SK-N-DZ (cell line): ENCODE measurements around the gene MAPK8.

Experiments used
- DNase-seq: peaks from one replicate; pipeline ENCODE4 v3.0.0-alpha.2; 2015; ENCODE audit warnings: low spot score

Gene MAPK8

DNA sequence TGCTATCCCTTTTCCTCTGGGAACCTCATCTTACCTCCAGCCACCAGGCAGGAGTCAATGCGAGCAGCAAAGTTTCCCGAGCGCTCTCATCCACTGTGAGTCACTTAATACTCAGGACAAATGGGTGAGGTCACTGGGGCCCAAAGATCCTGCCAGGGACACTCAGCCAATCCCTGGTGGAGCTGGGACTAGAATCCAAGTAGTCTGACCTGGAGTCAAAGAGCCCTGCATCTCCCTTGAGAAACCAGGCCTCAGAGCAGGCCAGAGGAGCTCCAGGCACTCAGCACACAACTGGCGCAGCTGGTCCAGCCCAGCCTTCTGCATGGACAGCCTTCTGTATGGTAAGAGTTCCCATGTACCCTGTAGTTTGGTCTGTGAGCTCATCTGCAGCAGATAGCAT, 142.3 kb downstream of the MAPK8 start:
- no peak for DNase-seq

- DNase-seq: no peak
These were observed 143.2 kb downstream of the MAPK8 start for GRCh38 chr10:48449501-48450232.

- DNase-seq: no peak
These were observed 143.8 kb downstream of the MAPK8 start for GRCh38 chr10:48450233-48450740.

DNA sequence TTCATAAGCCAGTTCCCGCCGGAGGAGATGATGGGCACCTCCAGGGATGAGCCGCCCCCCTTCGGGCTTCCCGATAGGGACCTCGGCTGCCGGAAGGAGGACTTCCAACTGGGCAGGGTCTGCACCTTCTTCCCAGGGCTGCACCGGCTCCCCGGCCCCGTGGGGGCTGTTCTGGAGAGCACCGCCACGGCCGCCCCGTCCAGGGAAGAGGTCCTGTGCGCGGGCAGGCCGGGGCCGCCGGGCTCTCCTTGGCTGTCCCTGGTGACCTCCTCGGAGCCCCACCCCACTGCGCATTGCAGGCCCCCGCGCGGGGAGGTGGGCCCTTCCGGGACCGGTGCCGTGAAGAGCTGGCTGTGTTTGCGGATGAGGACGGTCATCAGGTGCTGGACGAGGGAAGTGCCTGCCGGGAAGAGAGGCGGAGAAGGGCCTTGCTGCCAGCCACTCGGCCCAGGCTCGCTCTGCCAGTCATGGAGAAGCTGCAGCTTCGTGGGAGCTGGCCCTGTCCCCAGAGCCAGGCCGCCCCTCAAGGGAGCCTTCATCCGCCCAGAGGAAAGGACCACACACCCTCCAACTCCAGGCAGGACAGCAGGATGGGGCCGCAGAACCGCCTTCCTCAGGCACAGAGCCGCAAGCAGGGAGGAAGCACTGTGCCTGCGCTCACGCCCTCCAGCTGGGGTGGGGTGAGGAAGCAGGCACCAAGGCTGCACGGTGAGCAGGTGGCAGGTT, 144.4 kb downstream of the MAPK8 start:
- DNase-seq: no peak

DNA sequence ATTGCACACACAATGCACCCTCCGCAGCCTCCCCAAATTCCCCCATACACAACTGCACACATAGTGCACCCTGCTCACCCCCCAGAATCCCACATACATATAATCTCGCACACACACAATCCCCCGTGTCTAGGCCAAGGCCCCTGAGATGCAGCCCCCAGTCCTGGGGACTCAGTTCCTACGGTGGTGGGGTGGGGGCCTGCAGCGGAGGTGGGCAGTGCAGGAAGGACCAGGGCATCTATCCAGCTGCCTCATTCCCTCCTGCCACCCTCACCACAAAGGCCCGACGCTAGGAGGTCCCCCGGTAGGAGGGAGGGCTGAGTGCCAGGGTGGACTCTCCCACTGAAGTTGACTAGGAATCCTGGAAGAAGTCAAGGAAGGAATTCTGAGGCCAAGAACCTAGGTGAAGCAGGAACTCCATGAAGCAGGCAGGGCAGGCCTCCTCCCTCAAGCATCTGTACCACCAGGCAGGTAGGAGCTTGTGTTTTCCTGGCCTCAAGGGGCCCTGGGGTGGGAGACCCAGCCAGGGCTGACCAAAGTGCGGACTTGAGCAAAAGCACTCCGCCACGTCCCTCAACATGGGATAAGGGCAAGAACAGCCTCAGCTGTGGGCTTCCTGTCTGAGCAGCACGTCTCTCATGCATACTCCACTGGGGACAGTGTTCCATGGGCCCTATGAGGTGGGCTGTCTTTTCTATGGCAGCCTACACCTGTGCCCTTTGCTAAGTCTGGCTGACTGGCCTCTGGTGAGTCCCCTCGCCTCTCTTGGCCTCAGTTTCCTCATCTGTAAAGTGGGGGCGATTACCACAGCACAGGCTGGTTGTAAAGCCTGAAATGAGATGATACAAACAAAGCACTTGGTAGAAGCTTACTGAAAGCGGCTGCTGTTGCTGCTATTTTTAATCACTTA, 145.7 kb downstream of the MAPK8 start:
- DNase-seq: no peak

DNA sequence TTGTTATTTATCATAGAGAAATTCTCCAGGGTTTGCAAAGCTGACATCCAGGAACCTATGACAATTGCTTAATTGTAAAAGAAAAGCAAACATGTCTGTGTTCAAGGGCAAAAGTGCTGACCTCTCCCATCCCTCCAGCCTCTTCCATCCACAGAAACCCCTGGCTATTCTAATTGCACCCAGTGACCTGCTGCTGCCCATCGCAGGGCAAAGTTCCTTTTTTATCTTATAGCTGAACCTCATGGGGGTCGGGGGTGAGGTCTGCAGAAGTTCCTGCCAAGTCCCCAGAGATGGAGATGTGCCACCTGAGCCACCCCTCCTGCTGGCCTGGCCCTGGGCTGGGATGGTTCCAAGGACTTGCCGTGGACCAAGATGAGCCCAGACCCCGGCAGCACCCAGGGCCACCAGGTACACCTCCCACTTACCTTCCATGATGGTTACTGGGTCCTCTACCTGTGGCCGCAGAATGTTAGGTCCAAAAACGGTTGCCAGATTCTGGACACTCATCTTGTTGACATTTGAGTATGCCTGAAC, 146.5 kb downstream of the MAPK8 start:
- no peak for DNase-seq

DNA sequence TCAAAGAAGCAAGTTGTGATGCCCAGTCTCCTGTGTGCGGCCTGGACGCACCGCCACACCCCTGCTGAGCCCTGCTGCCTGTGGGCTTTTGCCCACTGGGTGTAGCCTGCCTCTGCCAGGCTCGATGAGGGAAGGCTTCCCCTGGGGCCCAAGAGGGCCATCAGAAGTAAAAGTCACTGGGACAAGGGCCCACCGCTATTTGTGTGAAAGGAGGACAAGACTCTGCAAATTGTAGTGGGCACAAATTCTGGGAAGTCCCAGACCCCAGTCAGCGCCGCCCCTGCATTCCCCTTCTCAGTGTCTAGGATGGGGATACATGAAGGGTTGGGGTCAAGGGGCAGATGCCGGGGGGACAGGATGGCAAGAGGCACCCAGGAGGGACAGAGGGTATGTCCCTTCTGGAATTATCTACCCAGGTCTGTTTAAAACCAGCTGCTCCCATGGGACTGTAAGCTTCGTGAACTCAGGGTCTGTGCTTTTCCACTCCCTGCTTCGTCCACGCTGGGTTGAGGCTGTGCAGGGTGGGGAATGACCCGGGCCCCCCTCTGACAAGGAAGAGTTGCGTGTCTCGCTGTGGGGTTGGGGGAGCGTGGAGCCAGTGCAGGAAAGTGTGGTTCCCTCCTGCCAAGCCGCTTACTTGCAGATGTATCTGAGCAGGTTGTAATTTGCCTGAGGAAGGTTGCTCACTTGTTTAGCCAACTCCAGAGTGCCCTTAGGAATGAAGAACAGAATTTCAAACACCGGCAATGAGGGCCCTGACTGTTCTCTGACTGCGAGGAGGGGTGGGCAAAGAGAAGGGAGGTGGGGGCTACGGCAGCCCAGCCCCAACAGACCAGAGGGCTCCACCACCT, 147.2 kb downstream of the MAPK8 start:
- DNase-seq: no peak

- DNase-seq: no peak
These were observed 148.0 kb downstream of the MAPK8 start for GRCh38 chr10:48454302-48455054.

GRCh38 chr10:48455055-48455391, 148.5 kb downstream of the MAPK8 start:
- no peak for DNase-seq

DNA sequence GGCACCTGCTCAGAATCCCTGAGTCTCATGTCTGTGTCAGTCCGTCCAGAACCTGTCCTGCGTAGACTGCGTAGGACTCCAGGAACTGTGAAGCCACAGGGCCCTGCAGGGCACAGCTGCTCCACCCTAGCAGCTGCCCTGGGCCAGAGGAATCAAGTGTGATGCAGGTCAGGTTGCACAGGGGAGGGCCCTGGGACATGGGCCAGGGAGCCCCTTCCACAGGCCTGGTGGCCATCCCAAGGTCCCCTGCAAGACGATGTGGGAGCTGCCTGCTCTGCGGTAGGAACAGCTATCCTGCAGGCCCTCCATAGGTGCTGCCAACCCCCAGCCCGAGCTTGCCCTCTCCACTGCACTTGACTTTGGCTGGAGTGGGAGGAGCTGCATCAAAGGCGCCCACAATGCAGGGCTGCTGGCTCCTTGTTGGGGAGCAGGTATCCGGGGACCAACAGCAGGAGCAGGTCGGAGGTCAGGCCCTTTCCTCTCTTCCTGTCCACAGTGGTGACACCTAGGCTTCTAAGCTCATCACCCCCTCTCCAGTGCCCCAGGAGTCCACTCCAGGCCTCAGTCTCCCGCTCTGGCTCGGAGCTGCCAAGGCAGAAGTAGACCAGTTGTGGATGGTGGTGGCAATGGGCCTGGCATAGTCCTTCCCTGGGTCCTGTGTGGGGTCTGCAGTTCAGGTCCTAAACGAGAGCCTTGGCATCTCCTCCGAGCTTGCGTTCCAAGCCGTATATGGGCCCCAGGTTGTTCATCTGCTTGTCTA, 149.1 kb downstream of the MAPK8 start:
- DNase-seq: no peak

DNA sequence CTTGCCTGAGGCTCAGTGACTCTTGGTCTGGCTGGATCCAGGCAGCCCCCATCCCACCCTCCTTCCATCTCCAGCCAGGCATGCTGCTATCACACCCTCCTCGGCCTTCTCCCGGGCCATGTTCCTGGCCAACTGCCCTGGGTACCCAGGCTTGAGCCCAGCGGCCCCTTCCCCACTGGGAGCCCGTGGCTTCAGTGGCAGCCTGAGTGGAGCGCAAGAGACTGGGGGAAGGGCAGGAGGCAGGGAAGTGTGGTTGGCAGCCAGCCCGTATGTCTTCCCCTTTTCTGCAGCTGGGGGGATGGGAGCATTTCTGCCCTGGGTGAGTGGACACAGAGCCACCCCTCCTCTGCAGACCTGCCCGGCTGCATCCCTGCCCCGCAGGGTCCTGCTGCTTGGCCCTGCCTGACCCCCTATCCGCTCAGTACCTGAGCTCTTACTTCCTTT, 149.9 kb downstream of the MAPK8 start:
- DNase-seq: no peak

DNA sequence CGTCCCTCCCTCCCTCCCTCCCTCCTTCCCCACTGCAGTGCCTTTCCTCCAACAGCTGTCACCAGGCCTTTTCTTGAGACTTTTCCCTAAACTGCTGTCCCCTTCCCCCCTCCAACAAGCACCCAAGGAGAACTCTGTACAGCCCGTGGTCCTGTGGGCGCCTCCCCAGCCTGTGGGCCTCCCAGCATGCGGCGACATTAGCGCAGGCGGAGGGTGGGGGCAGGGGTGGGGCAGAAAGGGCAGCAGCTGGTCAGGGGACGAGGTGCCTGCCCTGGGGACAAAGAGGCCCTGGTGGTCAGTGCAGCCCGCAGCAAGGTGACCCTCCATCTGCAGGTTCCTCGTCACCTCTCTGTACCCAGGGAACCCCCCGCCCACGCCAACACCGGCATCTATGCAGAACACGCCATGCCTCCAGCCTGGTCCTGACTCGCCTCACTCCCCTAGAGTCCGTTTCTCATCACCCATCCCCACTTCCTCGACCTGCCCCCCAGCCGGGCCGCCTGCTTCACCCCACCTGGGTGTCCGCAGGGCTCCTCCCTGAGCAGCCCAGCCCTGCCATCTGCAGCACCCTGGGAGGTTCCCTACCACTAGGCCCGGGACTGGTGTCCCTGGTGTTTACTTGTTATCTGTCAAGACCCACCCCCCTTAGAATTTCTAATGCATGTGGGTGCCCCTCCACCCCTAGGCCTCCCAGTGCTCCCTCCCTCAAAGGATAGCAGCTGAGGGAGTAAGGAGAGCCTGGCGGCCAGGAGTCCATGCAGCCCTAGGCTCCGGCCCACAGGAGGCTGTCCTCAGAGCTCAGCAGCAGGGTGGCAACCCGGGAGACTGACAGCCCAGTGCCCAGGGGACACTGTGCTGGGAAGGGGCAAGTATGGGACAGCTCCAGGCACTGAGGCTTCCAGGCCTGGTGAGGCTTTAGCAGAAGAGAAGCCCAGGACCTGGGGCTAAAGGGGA, 150.6 kb downstream of the MAPK8 start:
- DNase-seq: no peak

- no peak for DNase-seq
These were observed 151.6 kb downstream of the MAPK8 start for GRCh38 chr10:48457949-48458661.

DNA sequence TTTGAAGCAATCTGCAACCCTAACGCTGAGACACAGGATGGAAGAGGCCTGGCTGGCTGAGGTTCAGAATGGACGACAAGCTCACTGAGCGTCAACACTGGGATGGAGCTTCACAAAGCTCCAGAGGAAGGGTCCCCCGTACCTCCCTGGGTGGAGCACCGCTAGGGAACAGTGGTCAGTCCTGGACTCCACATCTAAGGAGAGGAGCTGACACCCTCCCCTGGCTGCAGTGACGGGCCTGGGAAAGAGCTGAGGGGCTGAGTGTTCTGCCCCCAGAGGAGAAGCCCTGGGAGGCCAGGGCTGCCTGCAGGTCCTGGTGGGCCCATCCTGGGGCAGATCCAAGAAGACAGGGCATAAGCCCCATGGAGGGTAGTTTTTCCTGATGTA, 152.2 kb downstream of the MAPK8 start:
- no peak for DNase-seq

DNA sequence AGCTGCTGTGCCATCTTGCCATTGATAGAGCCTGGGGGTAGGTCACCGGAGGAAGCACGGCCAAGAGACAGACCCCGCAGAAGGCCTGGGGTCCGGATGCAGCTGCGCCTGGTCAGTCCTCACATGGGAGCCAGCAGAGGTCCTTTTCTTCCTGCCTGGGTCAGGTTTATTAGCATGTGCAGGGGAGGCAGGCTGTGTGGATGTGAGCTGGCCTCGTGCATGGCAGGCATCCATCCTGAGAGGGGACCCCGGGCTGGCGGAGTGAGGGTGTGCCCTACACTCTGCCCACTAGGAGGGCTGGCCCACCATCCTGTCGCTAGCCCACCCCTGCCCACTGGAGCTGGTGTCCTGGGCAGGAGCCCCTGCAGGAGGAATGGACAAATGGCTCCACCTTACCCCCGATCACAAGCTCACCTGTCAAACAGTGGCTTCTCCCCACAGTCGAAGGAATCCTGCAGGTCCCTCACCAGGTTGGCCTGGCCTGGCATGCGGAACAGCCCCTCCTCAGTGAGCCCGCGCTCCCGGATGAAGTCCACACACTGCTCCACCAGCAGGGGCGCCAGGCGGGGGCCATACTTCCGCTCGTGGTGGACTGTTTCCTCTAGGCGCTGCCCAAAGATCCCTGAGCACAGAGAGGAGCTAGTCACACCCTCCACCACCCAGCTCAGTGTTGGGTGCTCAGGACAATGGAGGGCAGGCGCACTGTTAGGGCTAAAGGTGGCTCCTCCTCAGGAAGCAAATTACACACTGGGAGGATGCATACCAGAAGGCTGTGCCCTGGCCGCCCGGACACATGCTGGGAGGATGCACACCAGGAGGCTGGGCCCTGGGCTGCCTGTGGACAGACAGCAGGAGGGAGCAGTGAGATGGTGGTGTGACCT, 153.0 kb downstream of the MAPK8 start:
- no peak for DNase-seq

- no peak for DNase-seq
These were observed 153.7 kb downstream of the MAPK8 start for GRCh38 chr10:48460182-48460581.
